ENCODE data around the gene PRSS53.

The PRSS53 gene

GRCh38 chr16:31120129-31120528 lies 31.4 kb upstream of the PRSS53 start:
- no peaks in the 10 kb centered on the region for H3K27me3 ChIP-seq (ENCODE audit: insufficient read depth, low read depth, severe bottlenecking)
- H3K36me3 ChIP-seq: peaks cover 59% of the 10 kb centered on the region
- TF ChIP-seq CTCF (IDR thresholded peaks at IDR 0.05; ENCODE audit: low read depth, low read length): no peak
- DNase-seq: no peak
- no peak overlapping the region for H3K27ac ChIP-seq
- no peaks in the 10 kb centered on the region for H3K9me3 ChIP-seq (ENCODE audit: severe bottlenecking)
- H3K4me3 ChIP-seq (ENCODE audit: low read depth, low read length): no peak overlapping the region

- H3K36me3 ChIP-seq: peaks cover 49% of the 10 kb centered on the region
- DNase-seq: no peak
- H3K27ac ChIP-seq: peak overlapping the region; percentile 74
- no peaks in the 10 kb centered on the region for H3K27me3 ChIP-seq (ENCODE audit: insufficient read depth, low read depth, severe bottlenecking)
- TF ChIP-seq CTCF (IDR thresholded peaks at IDR 0.05; ENCODE audit: low read depth, low read length): no peak
- peak overlapping the region; percentile 57 for H3K4me3 ChIP-seq (ENCODE audit: low read depth, low read length)
- no peaks in the 10 kb centered on the region for H3K9me3 ChIP-seq (ENCODE audit: severe bottlenecking)
Observed at GRCh38 chr16:31118223-31119155, 29.7 kb upstream of the PRSS53 start.

- H3K27ac ChIP-seq: peak within 1 kb of the TSS; percentile 91
- H3K36me3 ChIP-seq: peaks cover 49% of the 10 kb centered on the region
Observed at GRCh38 chr16:31117384-31118222, 28.9 kb upstream of the PRSS53 start, which contains the start of gene KAT8. Gene KAT8 (plus strand): TSS chr16:31117664. CDS start chr16:31117682, 18 bp downstream.

GRCh38 chr16:31114468-31114867 lies 25.7 kb upstream of the PRSS53 start:
- H3K27ac ChIP-seq: no peak overlapping the region
- no peaks in the 10 kb centered on the region for H3K27me3 ChIP-seq (ENCODE audit: insufficient read depth, low read depth, severe bottlenecking)
- TF ChIP-seq CTCF (IDR thresholded peaks at IDR 0.05; ENCODE audit: low read depth, low read length): no peak
- H3K36me3 ChIP-seq: peaks cover 50% of the 10 kb centered on the region
- H3K4me3 ChIP-seq (ENCODE audit: low read depth, low read length): no peak overlapping the region
- DNase-seq: no peak
- no peaks in the 10 kb centered on the region for H3K9me3 ChIP-seq (ENCODE audit: severe bottlenecking)

More at GRCh38 chr16:31117384-31118222, 28.9 kb upstream of the PRSS53 start, which contains the start of gene KAT8:
- peak; percentile 98 for DNase-seq
- Histone ChIP-seq H3K4me3 (ENCODE audit: low read depth, low read length) (peak within 1 kb of the TSS; percentile 57), H3K9me3 (ENCODE audit: severe bottlenecking) (no peaks in the 10 kb centered on the region), H3K27me3 (ENCODE audit: insufficient read depth, low read depth, severe bottlenecking) (no peaks in the 10 kb centered on the region)
- TF ChIP-seq CTCF (IDR thresholded peaks at IDR 0.05; ENCODE audit: low read depth, low read length): no peak

- Histone ChIP-seq H3K27ac (no peak overlapping the region), H3K4me3 (ENCODE audit: low read depth, low read length) (no peak overlapping the region), H3K9me3 (ENCODE audit: severe bottlenecking) (no peaks in the 10 kb centered on the region), H3K36me3 (peaks cover 46% of the 10 kb centered on the region), H3K27me3 (ENCODE audit: insufficient read depth, low read depth, severe bottlenecking) (no peaks in the 10 kb centered on the region)
- TF ChIP-seq CTCF (IDR thresholded peaks at IDR 0.05; ENCODE audit: low read depth, low read length): no peak
- DNase-seq: no peak
Observed at GRCh38 chr16:31113121-31114120, 24.7 kb upstream of the PRSS53 start.
